Endothelial cell of umbilical vein (primary cell): ENCODE results near the gene VPS37C. TPM values are rescaled to one million over a fixed set of nuclear protein-coding genes. Genes with fewer than 3 reads are reported as not detected.

Experiments
- BruUV-seq: library from RNA; stranded (reverse); fragments of 400-500 nt; replicated peaks from 2 replicates; lab custom pipeline; 2021; lab: Mats Ljungman, UMichigan
- CTCF ChIA-PET: fragments of 300-600, 350-600 bp; sonication (Branson Sonifier 250); formaldehyde crosslinking; loops from one replicate; lab custom pipeline; 2021; ENCODE audit warnings: antibody characterized with exemption, inconsistent platforms; lab: Charles Lee
- POLR2A ChIA-PET: fragments of 300-600, 350-600 bp; sonication (Branson Sonifier 250); formaldehyde crosslinking; loops from one replicate; lab custom pipeline; 2021; ENCODE audit warnings: antibody characterized with exemption, inconsistent platforms; lab: Charles Lee
- DNase-seq: peaks from one replicate; pipeline ENCODE4 v3.0.0-alpha.2; 2011; ENCODE audit warnings: low read depth, low spot score
- FAIRE-seq: peaks from 2 replicates; lab custom pipeline; 2011; peaks lifted over from hg19 to GRCh38; lab: Jason Lieb, UNC
- H2AFZ ChIP-seq: 2 replicates; pipeline ENCODE4 v1.6.0; 2012; ENCODE audit warnings: low read depth, low read length, control low read depth, inconsistent platforms
- H3K27ac ChIP-seq: 2 replicates; pipeline ENCODE4 v1.5.1; 2011; ENCODE audit warnings: low read depth, mild to moderate bottlenecking, control low read depth, low read length, moderate library complexity; ENCODE audit not compliant: insufficient read depth
- H3K27me3 ChIP-seq, 2 experiments: 2 replicates each; pipeline versions ENCODE4 v1.6.0 to v1.6.1; 2011; ENCODE audit warnings: low read length in 2 of 2, mixed read lengths in 1 of 2; ENCODE audit not compliant: control insufficient read depth in 2 of 2, insufficient read depth in 2 of 2
- H3K36me3 ChIP-seq, 2 experiments: 2 replicates in 1 of 2; 3 replicates in 1 of 2; pipeline ENCODE4 v1.5.1; 2011; ENCODE audit warnings: low read length in 2 of 2, mild to moderate bottlenecking in 1 of 2, moderate library complexity in 1 of 2; ENCODE audit not compliant: control insufficient read depth in 2 of 2, insufficient read depth in 2 of 2; ENCODE audit errors: extremely low read depth in 1 of 2
- H3K4me1 ChIP-seq: 3 replicates; pipeline ENCODE4 v1.5.1; 2011; ENCODE audit warnings: mild to moderate bottlenecking, low read length; ENCODE audit not compliant: control insufficient read depth, insufficient read depth; ENCODE audit errors: extremely low read depth
- H3K4me2 ChIP-seq: 2 replicates; pipeline ENCODE4 v1.6.1; 2011; ENCODE audit warnings: low read length, control low read depth, mixed read lengths; ENCODE audit not compliant: insufficient read depth
- H3K4me3 ChIP-seq, 3 experiments: fragments of 200-600 bp in 1 of 3; sonication (generic), shearing (Covaris generic) in 1 of 3; replicated peaks in 1 of 3; 2 replicates each; pipeline ENCODE4 v1.5.1; 2011 to 2016; ENCODE audit warnings: control low read depth in 3 of 3, low read length in 3 of 3, mild to moderate bottlenecking in 2 of 3, inconsistent platforms in 1 of 3, low read depth in 1 of 3, moderate library complexity in 1 of 3; ENCODE audit not compliant: insufficient read depth in 1 of 3
- H3K79me2 ChIP-seq: 2 replicates; pipeline ENCODE4 v1.6.0; 2012; ENCODE audit warnings: low read length, inconsistent platforms; ENCODE audit not compliant: control insufficient read depth, insufficient read depth
- H3K9ac ChIP-seq: replicated peaks from 2 replicates; pipeline ENCODE3; 2011; ENCODE audit warnings: low read length, control low read depth; ENCODE audit not compliant: insufficient read depth; ENCODE audit errors: extremely low read depth
- H3K9me1 ChIP-seq: replicated peaks from 3 replicates; pipeline ENCODE4 v1.6.0; 2011; ENCODE audit warnings: mild to moderate bottlenecking, low read length; ENCODE audit not compliant: control insufficient read depth, insufficient read depth; ENCODE audit errors: extremely low read depth
- H3K9me3 ChIP-seq: replicated peaks from 2 replicates; pipeline ENCODE4 v1.5.1; 2012; ENCODE audit warnings: low read length, inconsistent platforms; ENCODE audit not compliant: control insufficient read depth, insufficient read depth
- H4K20me1 ChIP-seq: replicated peaks from 2 replicates; pipeline ENCODE3; 2011; ENCODE audit warnings: mild to moderate bottlenecking, low read length; ENCODE audit not compliant: control insufficient read depth, insufficient read depth; ENCODE audit errors: extremely low read depth
- EZH2 ChIP-seq: IDR thresholded peaks from 2 replicates; pipeline ENCODE4 v1.6.1; 2012; ENCODE audit warnings: borderline replicate concordance, low read depth, mild to moderate bottlenecking, moderate library complexity, low read length, inconsistent platforms; ENCODE audit not compliant: severe bottlenecking
- FOS ChIP-seq: IDR thresholded peaks from 2 replicates; pipeline ENCODE4 v1.6.1; 2011; ENCODE audit warnings: mild to moderate bottlenecking, low read length, moderate library complexity, borderline replicate concordance; ENCODE audit not compliant: insufficient read depth
- GATA2 ChIP-seq: IDR thresholded peaks from 2 replicates; pipeline ENCODE4 v1.7.0; 2011; ENCODE audit warnings: low read depth, mild to moderate bottlenecking, moderate library complexity, mixed read lengths, low read length; ENCODE audit not compliant: insufficient read length, insufficient read depth
- JUN ChIP-seq: IDR thresholded peaks from 2 replicates; pipeline ENCODE4 v1.6.1; 2011; ENCODE audit warnings: borderline replicate concordance, low read depth; ENCODE audit not compliant: insufficient read length, insufficient read depth
- MYC ChIP-seq: IDR thresholded peaks from one replicate; pipeline ENCODE4 v1.6.1; 2011; ENCODE audit warnings: mild to moderate bottlenecking, low read depth, low read length
- POLR2A ChIP-seq: IDR thresholded peaks from 2 replicates; pipeline ENCODE4 v1.6.1; 2012; ENCODE audit warnings: low read depth, mild to moderate bottlenecking, control low read depth, low read length
- POLR2AphosphoS5 ChIP-seq: IDR thresholded peaks from 2 replicates; pipeline ENCODE4 v1.6.1; 2012; ENCODE audit warnings: low read depth, mild to moderate bottlenecking, control low read depth, low read length, moderate library complexity; ENCODE audit not compliant: insufficient read depth
- dilution Hi-C: fragments of 300-500 bp; cut with MboI; formaldehyde crosslinking; loops from one replicate; pipeline ENCODE4 v1.15.0; 2019; ENCODE audit warnings: low sequenced_read_pairs; ENCODE audit not compliant: extremely low pct_ligation_motif_present
- intact Hi-C: fragments of 100-400 bp; cut with micrococcal nuclease; formaldehyde crosslinking; loops from one replicate; pipeline ENCODE4 v1.10.0; 2022
- polyA plus RNA-seq, 4 experiments: library from polyadenylated mRNA; depleted of rRNA in 3 of 4; stranded (reverse) in 3 of 4; unstranded in 1 of 4; fragments of >200 nt; gene quantifications; 2 replicates each; pipeline versions ENCODE4 v1.2.1 to v1.2.3, GENCODE V29; 2011 to 2012; ENCODE audit warnings: missing spikeins in 1 of 4
- total RNA-seq: library from RNA; stranded (reverse); gene quantifications from 2 replicates; pipeline ENCODE4 v1.2.3, GENCODE V29; 2021
- TF ChIP-seq, protein P1 (sequence below), 2 donors: IDR thresholded peaks; 1 replicate in 1 of 2; 2 replicates in 1 of 2; pipeline ENCODE4 v1.5.1; 2011; ENCODE audit warnings: low read length in 2 of 2, mild to moderate bottlenecking in 2 of 2, moderate library complexity in 2 of 2, control low read depth in 1 of 2, inconsistent platforms in 1 of 2, low read depth in 1 of 2; ENCODE audit not compliant: insufficient read depth in 1 of 2; ENCODE audit errors: extremely low read depth in 1 of 2
- TF ChIP-seq, protein P2 (sequence below): IDR thresholded peaks from 2 replicates; pipeline ENCODE4 v1.6.1; 2011; ENCODE audit not compliant: insufficient read depth, insufficient read length

VPS37C gene
- total and polyA plus RNA-seq, 2 donors (not counting 3 experiments of a cell fraction or from before 2014, with no cell fraction given) = 17.7 to 23.4 TPM

DNA sequence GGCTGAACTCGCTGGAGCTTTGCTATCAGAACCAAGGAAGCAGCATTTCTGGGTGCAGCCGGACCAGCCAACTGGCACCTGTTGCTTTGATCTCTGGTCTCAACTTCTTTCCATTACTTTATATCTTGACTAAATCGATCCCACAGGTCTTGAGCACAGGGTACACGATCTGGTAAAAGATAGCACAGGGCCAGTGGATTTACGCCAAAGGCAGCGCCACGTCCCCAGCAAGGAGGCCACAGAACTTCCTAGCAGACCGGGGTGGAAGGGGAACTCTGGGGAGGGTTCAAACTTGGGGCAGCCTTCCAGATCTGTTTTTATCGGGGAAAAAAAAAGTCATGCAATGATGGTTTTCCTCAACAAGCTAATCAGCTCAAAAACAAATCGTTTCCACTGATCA is 14.0 kb downstream of the VPS37C start:
- intact Hi-C loops = no loop called here
- Histone ChIP-seq H2AFZ (no peak overlapping the region), H3K4me3 (no peak overlapping the region), H3K27me3 (no peaks in the 10 kb centered on the region), H3K9me3 (no peaks in the 10 kb centered on the region), H3K79me2 (peaks cover 29% of the 10 kb centered on the region), H3K9ac (no peak overlapping the region), H4K20me1 (peaks cover 3% of the 10 kb centered on the region), H3K4me1 (peaks cover 12% of the 10 kb centered on the region), H3K27ac (no peak overlapping the region), H3K36me3 (no peaks in the 10 kb centered on the region), H3K4me2 (no peak overlapping the region), H3K9me1 (no peaks in the 10 kb centered on the region)
- TF ChIP-seq POLR2AphosphoS5 (no peak), POLR2A (no peak), GATA2 (no peak), JUN (no peak), FOS (no peak), MYC (no peak), EZH2 (no peak)
- TF ChIP-seq, protein P1, sequence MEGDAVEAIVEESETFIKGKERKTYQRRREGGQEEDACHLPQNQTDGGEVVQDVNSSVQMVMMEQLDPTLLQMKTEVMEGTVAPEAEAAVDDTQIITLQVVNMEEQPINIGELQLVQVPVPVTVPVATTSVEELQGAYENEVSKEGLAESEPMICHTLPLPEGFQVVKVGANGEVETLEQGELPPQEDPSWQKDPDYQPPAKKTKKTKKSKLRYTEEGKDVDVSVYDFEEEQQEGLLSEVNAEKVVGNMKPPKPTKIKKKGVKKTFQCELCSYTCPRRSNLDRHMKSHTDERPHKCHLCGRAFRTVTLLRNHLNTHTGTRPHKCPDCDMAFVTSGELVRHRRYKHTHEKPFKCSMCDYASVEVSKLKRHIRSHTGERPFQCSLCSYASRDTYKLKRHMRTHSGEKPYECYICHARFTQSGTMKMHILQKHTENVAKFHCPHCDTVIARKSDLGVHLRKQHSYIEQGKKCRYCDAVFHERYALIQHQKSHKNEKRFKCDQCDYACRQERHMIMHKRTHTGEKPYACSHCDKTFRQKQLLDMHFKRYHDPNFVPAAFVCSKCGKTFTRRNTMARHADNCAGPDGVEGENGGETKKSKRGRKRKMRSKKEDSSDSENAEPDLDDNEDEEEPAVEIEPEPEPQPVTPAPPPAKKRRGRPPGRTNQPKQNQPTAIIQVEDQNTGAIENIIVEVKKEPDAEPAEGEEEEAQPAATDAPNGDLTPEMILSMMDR (IDR thresholded peaks at IDR 0.05; ENCODE audit: extremely low read depth in 1 of 2, insufficient read depth in 1 of 2, low read depth in 1 of 2, low read length in 2 of 2) = no peak
- TF ChIP-seq, protein P2, sequence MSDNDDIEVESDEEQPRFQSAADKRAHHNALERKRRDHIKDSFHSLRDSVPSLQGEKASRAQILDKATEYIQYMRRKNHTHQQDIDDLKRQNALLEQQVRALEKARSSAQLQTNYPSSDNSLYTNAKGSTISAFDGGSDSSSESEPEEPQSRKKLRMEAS = no peak
- ChIA-PET CTCF (interaction anchor here (2.7 kb wide), 1 partner anchor 18 kb away, joined by 11 read pairs; no protein-coding TSS in a partner anchor), POLR2A (interaction anchor here (0.6 kb wide), 1 partner anchor 211 kb away, joined by 3 read pairs; no protein-coding TSS in a partner anchor)
- FAIRE-seq = no peak
- DNase-seq = no peak
- dilution Hi-C loops = no loop called here
- BruUV-seq = no TSS peak
